ENCODE results near the gene PSKH1. TPM values are rescaled to one million over a fixed set of nuclear protein-coding genes. Genes with fewer than 3 reads are reported as not detected.
A peak's percentile ranks its signal among the peaks of the same experiment; 100 is the strongest.

The PSKH1 gene
- total and polyA plus RNA-seq, 10 of the 15 experiments (the other 5 are each of a cell fraction or from before 2014, with no cell fraction given) = 0.63 to 20.4 (median 7.8) TPM

GRCh38 chr16:67892899-67893742 is at the start of gene PSKH1 (continued):
- no peak for TF ChIP-seq CBX3 (IDR thresholded peaks at IDR 0.05; ENCODE audit: borderline replicate concordance, low read depth)
- TF ChIP-seq, protein P1, sequence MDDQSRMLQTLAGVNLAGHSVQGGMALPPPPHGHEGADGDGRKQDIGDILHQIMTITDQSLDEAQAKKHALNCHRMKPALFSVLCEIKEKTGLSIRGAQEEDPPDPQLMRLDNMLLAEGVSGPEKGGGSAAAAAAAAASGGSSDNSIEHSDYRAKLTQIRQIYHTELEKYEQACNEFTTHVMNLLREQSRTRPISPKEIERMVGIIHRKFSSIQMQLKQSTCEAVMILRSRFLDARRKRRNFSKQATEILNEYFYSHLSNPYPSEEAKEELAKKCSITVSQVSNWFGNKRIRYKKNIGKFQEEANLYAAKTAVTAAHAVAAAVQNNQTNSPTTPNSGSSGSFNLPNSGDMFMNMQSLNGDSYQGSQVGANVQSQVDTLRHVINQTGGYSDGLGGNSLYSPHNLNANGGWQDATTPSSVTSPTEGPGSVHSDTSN (IDR thresholded peaks at IDR 0.05; ENCODE audit: insufficient replicate concordance, low read depth, low read length) = peak; percentile 94
- TF ChIP-seq NKRF (conservative IDR thresholded peaks at IDR 0.05) = peak; percentile 90
- peak; percentile 78 for TF ChIP-seq BACH1 (IDR thresholded peaks at IDR 0.05; ENCODE audit: borderline replicate concordance)
- TF ChIP-seq KDM1A (IDR thresholded peaks at IDR 0.05; ENCODE audit: borderline replicate concordance) = no peak
- TF ChIP-seq NR2C1 (IDR thresholded peaks at IDR 0.05) = peak; percentile 54
- TF ChIP-seq TBL1XR1 (IDR thresholded peaks at IDR 0.05; ENCODE audit: low read depth, low read length) = no peak
- TF ChIP-seq ZNF384 (IDR thresholded peaks at IDR 0.05; ENCODE audit: borderline replicate concordance, low read depth, low read length) = no peak
- TF ChIP-seq SMARCA5 (IDR thresholded peaks at IDR 0.05) = peak; percentile 75
- no peak; the same call in 1 of the 2 replicates for TF ChIP-seq TAF1 (IDR thresholded peaks at IDR 0.05; ENCODE audit: borderline replicate concordance, low read depth, low read length)
- TF ChIP-seq HDAC2 (IDR thresholded peaks at IDR 0.05) = no peak
- TF ChIP-seq ZNF207 (IDR thresholded peaks at IDR 0.05; ENCODE audit: borderline replicate concordance) = no peak; the same call in none of the 2 replicates
- peak in 1 of 2 experiments; percentile 72; a peak in 2 of 3 replicates for TF ChIP-seq EGR1 (IDR thresholded peaks at IDR 0.05; ENCODE audit: borderline replicate concordance in 1 of 2, low read depth in 2 of 2, low read length in 2 of 2)
- no peak for TF ChIP-seq CBX5 (IDR thresholded peaks at IDR 0.05; ENCODE audit: low read depth)
- TF ChIP-seq, protein P2, sequence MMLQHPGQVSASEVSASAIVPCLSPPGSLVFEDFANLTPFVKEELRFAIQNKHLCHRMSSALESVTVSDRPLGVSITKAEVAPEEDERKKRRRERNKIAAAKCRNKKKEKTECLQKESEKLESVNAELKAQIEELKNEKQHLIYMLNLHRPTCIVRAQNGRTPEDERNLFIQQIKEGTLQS (IDR thresholded peaks at IDR 0.05; ENCODE audit: borderline replicate concordance, extremely low read depth, low read depth, low read length) = peak; percentile 29; the same call in 1 of the 2 replicates
- no peak for TF ChIP-seq JUNB (IDR thresholded peaks at IDR 0.05)
- no peak for TF ChIP-seq MTA2 (IDR thresholded peaks at IDR 0.05; ENCODE audit: low read depth)
- TF ChIP-seq ESRRA (IDR thresholded peaks at IDR 0.05; ENCODE audit: low read length) = no peak; the same call in 1 of the 2 replicates
- no peak for TF ChIP-seq SMAD5 (IDR thresholded peaks at IDR 0.05; ENCODE audit: low read depth)
- TF ChIP-seq NBN (IDR thresholded peaks at IDR 0.05) = no peak
- no peak for TF ChIP-seq ZNF274 (IDR thresholded peaks at IDR 0.05; ENCODE audit: insufficient read depth, insufficient read length)
- no peak for TF ChIP-seq ZBTB33 (IDR thresholded peaks at IDR 0.05)
- TF ChIP-seq NR2F1 (conservative IDR thresholded peaks at IDR 0.05) = peak; percentile 46; the same call in 1 of the 2 replicates
- no peak for TF ChIP-seq RAD51 (IDR thresholded peaks at IDR 0.05)
- TF ChIP-seq, protein P3, sequence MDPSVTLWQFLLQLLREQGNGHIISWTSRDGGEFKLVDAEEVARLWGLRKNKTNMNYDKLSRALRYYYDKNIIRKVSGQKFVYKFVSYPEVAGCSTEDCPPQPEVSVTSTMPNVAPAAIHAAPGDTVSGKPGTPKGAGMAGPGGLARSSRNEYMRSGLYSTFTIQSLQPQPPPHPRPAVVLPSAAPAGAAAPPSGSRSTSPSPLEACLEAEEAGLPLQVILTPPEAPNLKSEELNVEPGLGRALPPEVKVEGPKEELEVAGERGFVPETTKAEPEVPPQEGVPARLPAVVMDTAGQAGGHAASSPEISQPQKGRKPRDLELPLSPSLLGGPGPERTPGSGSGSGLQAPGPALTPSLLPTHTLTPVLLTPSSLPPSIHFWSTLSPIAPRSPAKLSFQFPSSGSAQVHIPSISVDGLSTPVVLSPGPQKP (IDR thresholded peaks at IDR 0.05; ENCODE audit: low read depth, low read length) = no peak
